Fibroblast of peridontal ligament (primary cell): ENCODE data around the gene CCT6B.

ENCODE experiments used
- DNase-seq: peaks from one replicate; pipeline ENCODE4 v3.0.0-alpha.2; 2010; ENCODE audit errors: extremely low read depth

CCT6B gene

DNA sequence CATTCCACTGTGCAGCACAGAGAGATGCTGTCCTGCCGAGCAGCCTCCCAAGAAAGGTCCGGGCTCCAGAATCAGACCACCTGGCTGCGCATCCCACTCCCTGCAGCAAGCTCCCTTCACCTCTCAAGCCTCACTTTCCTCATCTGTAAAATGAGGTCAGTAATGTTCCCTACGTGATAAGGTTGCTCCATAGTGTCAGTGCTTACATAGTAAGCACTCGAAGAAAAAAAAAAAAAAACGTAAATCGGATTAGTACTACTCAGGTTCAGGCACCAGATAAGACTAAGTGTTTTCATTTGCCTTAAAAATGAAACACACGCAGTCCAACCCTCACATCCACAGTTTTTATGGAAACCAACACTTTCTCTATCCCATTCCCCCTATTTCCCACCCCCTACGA is 76.7 kb downstream of the CCT6B start:
- DNase-seq: no peak

GRCh38 chr17:34883106-34884000 is 77.9 kb downstream of the CCT6B start:
- DNase-seq: no peak

- no peak for DNase-seq
These were observed 82.1 kb downstream of the CCT6B start for GRCh38 chr17:34879146-34879545.
